ENCODE data around the gene MAPK7.

- TF ChIP-seq CTCF (IDR thresholded peaks at IDR 0.05) (peak; percentile 55 to 91 (median 71)), EP300 (IDR thresholded peaks at IDR 0.05; ENCODE audit: low read depth) (no peak), POLR2AphosphoS5 (IDR thresholded peaks at IDR 0.05) (no peak), POLR2A (IDR thresholded peaks at IDR 0.05) (no peak)
These were observed 40.0 kb upstream of the MAPK7 start for GRCh38 chr17:19338031-19338990.

Measured in transverse colon (tissue), 4 donors.